Measurements from ENCODE around the gene C11orf21.
"Not testable (repeated sequence)": the region's sequence is repeated elsewhere in the genome, so short reads cannot be mapped to it uniquely, and the experiment has no call there.

C11orf21 gene

DNA sequence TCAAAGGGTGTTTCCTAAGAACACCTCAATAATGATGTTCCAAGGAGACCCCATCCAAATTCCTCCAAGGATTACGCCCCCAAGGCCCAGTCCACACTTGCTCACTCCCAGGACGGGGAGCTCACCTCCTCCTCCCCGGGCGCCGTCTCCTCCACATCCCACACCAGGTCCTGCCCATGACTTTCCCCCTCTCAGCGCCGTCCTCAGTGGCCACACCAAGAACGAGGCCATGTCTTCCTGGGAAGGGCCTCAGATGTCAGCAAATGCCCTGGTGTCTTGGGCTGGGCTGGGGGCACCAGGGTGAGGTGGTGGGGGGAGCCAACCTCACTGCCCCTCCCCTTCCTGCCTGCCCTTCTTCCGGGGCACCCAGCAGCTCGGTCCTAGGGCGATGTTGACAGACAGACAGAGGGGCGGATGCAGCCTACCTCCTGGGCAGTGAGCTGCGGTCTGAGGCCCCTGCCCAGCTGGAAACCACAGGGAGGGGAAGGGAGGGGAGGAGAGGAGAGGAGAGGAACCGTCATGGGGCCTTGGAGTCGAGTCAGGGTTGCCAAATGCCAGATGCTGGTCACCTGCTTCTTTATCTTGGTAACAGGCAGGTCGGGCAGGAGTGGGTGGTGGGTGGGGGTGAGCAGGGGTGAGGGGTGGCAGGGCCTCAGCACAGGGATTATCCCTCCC lies at the start of gene C11orf21, which contains the start of gene TSPAN32:
Gene C11orf21, minus strand, starts transcription at position 288 of the 675 bp plus-strand sequence. Its CDS starts 110 bp downstream, at position 178.
Gene TSPAN32, plus strand, starts transcription at position 383 of the 675 bp plus-strand sequence. Its CDS starts 137 bp downstream, at position 520.
- peak; percentile 49 to 54 for DNase-seq (ENCODE audit: low read depth in 2 of 2)

DNA sequence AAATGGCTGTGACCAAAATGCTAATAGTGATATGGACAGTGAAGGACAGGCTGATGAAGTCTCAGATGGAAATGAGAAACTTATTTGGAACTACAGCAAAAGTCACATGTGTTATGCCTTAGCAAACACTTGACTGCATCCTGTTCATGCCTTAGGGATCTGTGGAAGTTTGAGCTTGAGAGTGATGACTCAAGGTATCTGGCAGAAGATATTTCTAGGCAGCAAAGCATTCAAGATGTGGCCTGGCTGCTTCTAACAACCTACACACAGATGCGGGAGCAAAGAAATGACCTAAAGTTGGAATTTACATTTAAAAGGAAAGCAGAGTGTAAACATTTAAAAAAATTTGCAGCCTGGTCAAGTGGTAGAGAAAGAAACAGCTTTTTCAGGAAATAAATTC lies 47.3 kb upstream of the C11orf21 start:
- DNase-seq (ENCODE audit: low read depth in 2 of 2): no peak

DNA sequence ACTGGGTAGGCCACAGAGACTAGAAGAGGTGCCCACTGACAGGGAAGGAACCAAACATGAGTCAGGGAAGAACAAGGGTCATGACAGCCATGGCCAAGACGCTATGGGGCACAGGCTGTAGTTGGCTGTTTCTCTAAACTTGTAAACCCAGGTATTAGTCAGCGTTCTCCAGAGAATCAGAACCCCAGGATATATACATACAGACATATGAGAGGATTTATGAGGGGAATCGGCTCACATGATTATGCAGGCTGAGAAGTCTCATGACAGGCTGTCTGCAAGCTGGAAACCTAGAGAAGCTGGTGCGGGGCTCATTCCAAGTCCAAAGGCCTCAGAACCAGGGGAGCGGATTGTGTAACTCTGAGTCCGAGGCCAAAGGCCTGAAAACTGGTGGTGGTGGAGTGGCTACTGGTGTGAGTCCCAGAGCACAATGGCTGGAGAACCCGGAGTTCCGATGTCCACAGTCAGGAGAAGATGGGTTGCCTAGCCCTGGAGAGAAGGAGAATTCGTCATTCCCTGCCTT lies 45.7 kb upstream of the C11orf21 start:
- DNase-seq (ENCODE audit: low read depth in 2 of 2): no peak

DNA sequence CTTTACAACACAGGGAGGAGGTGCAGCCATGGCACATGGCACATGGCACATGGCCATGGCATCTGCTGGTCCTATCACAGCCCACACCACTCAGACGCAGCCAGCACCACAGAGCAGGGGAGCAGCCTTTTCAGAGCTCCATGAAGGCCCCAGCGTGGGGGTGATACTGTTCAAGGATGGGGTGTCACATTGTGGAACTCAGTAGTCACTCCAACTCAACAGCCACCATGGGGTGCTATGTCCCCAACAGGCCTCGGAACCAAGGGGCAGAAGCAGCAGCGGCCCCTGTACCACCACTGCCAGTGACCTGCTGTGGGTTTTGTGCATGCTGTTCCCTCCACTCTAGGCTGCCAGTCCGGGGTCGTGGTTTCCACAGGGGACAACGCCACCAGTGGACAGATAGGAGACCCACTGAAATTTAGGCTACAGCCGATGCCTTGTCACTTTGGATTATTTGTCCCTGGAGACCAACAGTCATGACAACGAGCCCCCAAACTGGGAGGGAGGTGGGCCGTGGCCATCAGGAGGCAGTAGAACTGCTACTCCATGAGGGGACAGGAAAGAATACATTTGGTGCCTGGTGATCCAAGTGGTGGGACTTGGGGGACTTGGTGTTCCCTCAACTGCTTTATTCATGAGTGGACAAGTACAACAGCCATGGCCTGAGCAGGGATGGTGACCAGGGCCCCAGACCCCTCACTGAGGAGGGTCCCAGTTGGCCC lies 45.0 kb upstream of the C11orf21 start:
- DNase-seq (ENCODE audit: low read depth in 2 of 2): no peak

DNA sequence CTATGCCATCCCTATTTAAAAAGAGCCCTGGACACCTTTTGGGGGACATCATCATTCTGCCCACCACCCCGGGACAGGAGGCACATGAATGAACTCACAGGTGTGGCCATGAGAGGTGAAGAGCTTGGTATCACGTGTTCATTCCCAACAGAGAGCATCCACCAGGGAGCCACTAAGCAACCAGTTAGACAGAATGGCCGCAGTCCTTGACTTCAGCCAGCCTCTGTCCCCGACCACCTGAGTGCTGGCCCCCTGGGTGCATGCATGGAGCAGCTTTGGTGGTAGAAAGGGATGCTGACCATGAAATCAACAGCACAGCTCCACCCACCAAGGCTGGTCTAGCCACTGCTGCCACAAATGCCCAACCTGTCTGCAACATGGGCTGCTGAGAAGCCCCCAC lies 44.3 kb upstream of the C11orf21 start:
- DNase-seq (ENCODE audit: low read depth in 2 of 2): no peak

DNA sequence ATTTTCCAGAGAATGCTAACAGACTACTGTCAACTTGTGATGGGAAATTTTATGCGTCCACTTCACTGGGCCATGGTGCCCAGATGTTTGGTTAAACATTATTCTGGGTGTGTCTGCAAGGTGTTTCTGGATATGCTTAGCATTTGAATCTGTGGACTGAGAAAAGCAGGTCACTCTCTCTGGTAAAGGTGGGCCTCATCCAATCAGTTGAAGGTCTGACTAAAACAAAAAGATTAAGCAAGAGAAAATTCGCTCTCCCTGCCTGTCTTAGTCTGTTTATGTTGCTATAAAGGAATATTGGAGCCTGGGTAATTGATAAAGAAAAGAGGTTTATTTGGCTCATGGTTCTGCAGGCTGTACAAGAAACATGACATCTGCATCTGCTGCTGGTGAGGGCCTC lies 43.3 kb upstream of the C11orf21 start:
- DNase-seq (ENCODE audit: low read depth in 2 of 2): no peak

DNA sequence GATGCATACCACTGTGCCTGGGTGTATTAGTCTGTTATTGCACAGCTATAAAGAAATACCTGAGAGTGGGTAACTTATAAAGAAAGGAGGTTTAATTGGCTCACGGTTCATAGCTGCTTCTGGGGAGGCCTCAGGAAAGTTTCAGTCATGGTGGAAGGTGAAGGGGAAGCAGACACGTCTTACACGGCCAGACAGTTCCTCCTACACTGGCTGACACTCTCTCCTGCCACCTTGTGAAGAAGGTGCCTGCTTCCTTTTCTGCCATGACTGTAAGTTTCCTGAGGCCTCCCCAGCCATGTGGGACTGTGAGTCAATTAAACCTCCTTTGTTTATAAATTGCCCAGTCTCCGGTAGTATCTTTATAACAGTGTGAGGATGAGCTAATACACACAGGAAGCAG lies 41.8 kb upstream of the C11orf21 start:
- no peak for DNase-seq (ENCODE audit: low read depth in 2 of 2)

DNA sequence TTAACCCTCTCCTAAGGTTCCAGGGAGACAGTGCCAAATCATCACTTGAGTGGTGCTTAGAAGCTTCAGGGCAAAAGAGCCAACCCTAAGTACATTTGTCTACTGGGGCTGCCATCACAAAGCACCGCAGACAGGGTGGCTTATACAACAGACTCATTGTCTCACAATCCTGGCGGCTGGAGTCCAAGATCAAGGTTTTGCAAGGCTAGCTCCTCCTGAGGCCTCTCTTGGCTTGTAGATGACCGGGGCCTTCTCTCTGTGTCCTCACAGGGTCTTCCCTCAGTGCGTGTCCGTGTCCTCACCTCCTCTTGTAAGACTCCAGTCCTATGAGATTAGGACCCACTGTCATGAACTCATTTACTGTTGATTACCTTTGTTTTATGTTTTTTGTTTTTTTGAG lies 41.3 kb upstream of the C11orf21 start:
- DNase-seq (ENCODE audit: low read depth in 2 of 2): no peak

DNA sequence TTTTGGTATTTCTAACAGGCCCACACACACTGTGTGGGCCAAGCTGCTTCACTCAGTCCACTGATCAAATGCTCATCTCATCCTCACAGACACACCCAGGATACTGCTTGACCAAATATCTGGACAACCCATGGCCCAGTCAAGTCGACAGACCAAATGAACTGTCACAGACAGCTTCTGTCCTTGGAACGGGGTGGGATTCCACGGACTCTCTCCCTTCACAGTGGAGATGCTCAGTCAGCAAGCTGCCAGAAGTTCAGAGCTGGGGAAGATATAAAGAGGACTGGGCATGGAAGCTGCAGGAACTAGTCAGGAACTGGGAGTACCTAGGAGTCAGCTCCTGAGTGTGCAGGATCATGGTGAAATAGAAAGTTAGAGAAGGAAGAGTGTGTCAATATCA lies 40.8 kb upstream of the C11orf21 start:
- DNase-seq (ENCODE audit: low read depth in 2 of 2): no peak

DNA sequence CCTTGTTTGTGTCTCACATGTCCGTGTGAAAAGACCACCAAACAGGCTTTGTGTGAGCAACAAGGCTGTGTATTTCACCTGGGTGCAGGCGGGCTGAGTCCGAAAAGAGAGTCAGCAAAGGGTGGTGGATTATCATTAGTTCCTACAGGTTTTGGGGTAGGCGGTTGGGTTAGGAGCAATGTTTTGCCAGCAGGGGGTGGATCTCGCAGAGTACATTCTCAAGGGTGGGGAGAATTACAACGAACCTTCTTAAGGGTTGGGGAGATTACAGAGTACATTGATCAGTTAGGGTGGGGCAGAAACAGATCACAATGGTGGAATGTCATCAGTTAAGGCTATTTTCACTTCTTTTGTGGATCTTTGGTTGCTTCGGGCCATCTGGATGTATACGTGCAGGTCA lies 37.0 kb upstream of the C11orf21 start:
- DNase-seq (ENCODE audit: low read depth in 2 of 2): not testable (repeated sequence)

DNA sequence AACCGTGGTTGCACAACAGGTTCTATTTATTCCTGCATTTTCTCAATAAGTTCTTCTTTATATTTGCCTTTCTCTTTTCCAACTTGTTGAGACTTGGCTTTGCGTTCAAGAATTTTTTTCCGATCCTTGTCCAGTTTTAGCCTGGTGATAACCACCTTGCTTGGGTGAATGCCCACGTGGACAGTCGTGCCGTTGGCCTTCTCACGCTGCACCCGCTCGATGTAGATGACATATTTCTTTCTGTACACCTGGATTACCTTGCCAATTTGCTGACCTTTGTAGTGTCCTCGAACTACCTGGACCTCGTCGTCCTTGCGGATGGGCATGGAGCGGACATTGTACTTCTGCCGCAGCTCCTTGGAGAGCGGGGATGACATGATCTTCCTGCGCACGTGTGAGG lies 33.6 kb upstream of the C11orf21 start:
- DNase-seq (ENCODE audit: low read depth in 2 of 2): not testable (repeated sequence)

DNA sequence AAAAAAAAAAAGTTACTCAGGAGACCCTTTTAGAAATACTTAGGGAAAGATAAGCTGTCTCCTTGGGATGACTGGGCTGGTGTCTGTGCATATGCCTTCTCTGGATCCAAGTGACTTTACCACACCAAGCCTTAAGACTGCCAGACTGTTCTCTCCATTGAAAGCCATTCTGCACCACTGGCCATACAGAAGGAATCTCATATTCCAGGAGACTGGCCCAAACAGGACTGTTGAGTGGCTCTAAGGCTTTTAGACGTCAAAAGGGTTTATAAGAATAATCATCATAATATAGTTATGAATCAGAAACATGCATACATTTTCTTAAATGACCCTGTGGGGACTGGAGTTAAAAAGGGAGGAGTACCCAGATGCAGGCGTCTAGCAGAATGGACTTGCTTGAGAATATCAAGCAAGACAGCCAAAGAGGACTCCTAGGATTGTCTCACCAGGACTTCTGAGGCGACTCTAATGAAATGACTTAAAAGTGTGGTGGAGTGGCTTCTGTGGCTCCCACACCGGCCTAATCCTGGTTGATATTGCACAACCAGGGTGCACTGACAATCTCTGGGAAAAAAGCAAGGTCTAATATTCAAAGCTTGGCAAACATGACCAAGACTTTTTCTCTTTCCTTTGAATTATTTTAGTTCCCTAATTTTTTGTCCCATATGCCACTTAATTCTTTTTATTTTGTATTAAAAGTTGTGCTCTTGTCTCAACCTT lies 31.9 kb upstream of the C11orf21 start:
- not testable (repeated sequence) for DNase-seq (ENCODE audit: low read depth in 2 of 2)

DNA sequence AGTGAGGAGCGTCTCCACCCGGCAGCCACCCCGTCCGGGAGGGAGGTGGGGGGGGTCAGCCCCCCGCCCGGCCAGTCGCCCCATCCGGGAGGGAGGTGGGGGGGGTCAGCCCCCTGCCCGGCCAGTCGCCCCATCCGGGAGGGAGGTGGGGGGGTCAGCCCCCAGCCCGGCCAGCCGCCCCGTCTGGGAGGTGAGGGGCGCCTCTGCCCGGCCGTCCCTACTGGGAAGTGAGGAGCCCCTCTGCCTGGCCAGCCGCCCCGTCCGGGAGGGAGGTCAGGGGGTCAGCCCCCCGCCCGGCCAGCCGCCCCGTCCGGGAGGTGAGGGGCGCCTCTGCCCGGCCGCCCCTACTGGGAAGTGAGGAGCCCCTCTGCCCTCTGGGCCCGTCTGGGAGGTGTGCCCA lies 30.9 kb upstream of the C11orf21 start:
- DNase-seq (ENCODE audit: low read depth in 2 of 2): not testable (repeated sequence)

DNA sequence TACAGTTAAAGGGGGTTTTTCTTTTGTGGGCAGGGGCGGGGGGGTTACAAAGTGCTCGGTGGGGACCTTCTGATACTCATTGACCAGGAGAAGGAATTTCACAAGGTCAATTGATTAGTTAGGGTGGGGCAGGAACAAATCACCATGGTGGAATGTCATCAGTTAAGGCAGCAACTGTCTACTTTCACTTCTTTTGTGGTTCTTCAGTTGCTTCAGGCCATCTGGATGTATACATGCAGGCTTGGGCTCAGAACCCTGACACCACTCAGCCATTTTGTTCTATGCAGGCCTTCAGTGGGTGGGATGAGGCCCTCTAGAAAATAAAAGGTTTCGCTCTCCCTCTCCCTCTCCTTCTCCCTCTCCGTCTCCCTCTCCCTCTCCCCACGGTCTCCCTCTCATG lies 29.7 kb upstream of the C11orf21 start:
- DNase-seq (ENCODE audit: low read depth in 2 of 2): no peak

DNA sequence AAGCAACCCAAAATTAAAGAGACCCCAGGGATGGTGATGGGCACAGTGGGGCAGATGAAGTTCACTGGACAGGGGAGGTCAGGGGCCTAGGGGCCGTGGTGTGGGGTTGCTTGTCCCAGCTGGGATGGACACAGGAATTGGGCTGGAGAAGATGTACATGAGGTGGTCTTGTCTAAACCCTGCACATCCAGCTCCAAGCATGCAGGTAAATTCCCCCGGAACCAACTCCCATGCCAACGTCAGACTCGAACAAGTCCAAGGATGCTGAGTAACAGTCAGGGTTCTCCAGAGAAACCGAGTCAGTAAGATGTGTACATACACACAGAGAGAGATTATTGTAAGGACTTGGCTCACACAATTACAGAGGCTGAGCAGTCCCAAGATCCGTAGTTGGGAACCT lies 29.0 kb upstream of the C11orf21 start:
- DNase-seq (ENCODE audit: low read depth in 2 of 2): no peak

DNA sequence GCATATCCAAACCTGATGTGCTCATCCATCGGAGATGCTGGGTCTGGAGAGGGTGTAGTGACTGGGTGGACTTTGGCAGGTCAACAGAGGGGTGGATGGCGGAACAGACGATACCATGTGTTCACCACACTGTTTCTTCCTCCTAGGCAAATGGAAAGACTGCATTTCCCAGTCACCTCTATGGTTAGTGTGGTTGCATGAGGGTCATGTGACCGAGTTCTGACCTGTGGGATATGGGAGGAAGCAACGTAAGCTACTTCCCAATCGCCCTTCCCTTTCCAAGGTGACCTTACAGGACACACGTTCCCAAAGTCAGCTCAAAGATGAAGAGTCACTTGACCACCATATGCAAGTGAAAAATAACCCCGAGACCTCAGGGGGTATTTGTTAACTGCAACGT lies 27.8 kb upstream of the C11orf21 start:
- no peak for DNase-seq (ENCODE audit: low read depth in 2 of 2)

DNA sequence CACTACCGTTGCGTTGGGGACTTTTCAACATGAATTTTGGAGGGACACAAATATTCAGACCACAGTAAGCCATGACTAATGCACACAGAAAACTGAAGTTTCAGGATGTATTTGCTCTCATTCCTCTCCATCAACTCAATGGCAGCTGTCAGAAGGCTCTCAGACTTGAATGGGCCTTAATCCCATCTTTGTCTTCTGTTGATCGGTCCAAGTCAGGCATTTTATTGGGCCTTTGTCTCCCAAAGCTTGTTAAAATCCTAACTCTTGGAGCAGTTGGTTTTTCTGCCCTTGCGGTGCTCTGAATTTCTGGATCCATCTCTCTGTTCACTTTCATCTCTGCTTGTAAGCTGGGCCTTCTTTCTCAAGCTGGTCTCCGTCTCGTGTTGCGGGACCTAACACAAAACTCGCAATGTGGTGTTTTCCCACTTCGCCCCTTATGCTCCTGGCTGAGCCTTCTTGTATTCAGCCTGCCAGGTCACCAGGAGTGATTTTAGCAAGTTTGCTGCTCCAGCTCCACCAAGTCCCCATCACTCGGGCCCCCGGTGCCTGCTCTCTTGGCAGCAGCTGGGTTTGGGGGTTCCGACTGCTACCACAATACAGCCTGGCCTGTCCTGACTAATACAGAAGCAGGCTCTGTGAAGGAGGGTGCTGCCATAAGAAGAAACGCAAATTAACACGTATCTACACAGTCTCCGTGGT lies 27.1 kb upstream of the C11orf21 start:
- DNase-seq (ENCODE audit: low read depth in 2 of 2): no peak

DNA sequence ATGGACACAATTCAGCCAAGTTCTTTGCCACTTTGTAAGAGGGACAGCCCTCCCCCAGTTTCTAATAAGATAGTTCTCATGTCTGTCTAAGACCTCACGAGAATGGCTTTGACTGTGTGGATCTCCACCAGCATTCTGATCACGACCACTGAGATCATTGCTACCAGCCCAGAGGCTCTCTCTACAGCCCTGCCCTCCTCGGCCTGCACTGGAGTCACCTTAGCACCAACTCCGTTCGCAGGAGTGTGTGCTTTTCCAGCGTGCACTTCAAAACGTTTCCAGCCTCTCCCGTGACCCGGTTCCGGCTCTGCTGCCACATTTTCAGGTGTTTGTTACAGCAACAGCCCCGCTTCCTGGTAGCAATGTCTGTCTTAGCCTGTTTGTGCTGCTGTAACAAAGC lies 26.3 kb upstream of the C11orf21 start:
- DNase-seq (ENCODE audit: low read depth in 2 of 2): no peak

DNA sequence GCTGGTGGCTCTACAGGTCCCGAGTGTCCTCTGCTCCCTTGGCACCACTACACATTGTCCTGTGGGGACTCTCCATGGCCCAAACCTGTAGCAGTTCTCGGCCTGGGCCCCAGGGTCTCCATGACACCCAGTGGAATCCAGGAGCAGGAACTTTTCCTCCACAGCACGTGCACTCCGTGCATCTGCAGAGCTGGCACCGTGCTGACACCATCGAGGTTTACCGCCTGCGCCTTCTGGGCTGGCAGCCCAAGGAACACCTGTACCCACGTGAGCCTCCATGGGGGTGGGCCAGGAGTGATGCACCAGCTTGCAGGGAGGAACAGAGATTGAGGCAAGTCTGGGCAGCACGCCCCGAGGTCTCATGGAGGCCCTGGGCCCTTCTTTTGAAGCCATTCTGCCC lies 25.3 kb upstream of the C11orf21 start:
- DNase-seq (ENCODE audit: low read depth in 2 of 2): no peak

DNA sequence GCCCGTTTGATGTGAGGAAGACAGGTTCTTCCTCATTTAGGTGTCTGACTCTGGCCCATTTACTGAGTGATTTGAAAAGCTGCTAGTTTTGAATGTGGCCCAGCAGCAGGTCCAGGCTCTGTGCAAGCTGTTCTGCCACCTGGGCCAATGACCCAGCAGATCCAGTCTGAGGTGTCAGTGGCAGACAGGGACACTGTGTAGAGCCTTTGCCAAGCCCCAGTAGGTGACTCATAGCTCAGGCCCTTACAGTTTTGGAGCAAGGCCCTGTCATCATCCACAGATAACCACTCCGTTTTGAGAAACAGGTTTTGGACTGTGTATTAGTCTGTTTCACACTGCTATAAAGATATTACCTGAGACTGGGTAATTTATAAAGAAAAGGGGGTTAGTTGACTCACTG lies 24.0 kb upstream of the C11orf21 start:
- DNase-seq (ENCODE audit: low read depth in 2 of 2): no peak

DNA sequence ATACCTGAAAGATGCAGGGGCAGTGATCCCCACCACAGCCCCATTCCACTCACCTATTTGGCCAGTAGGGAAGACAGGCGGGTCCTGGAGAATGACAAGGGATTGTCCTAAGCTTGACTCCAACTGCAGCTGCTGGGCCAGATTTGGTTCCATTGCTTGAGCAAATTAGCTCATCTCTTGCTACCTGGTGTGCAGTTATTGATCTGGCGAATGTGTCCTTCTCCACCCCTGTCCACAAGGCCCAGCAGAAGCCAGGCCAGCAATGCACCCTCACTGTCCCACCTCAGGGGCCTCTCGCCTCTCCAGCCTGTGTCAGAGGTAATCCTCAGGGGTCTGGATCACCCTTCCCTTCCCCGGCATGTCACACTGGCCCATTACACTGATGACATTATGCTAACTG lies 23.4 kb upstream of the C11orf21 start:
- DNase-seq (ENCODE audit: low read depth in 2 of 2): no peak

DNA sequence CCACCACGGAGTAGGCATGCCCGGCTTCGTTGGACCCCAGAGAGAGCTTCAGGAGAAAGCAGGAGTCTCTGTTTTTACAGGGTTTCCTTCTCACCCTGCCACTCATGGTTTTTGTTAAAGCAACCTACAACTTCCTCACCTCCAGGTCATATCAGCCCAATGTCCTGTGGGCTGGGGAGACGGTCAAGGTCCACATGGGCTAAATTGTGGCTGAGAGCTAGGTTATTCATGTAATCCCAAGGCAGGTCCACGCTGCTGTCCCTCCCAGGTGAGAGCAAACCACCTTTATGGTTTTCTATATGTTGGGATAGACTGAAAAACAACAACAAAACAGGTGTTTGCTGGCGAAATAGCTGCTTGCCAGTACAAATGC lies 19.6 kb upstream of the C11orf21 start:
- DNase-seq (ENCODE audit: low read depth in 2 of 2): no peak
